HG02763 (cell line): ENCODE measurements around the gene NAIF1.
"Not testable (repeated sequence)": the region's sequence is repeated elsewhere in the genome, so short reads cannot be mapped to it uniquely, and the experiment has no call there.

Experiments used
- ATAC-seq: cut with Tn5 transposase; IDR thresholded peaks from one replicate; pipeline ENCODE4 v1.9.1; 2021; ENCODE audit warnings: mild to moderate bottlenecking, moderate library complexity; ENCODE audit not compliant: unreplicated experiment

The NAIF1 gene, protein sequence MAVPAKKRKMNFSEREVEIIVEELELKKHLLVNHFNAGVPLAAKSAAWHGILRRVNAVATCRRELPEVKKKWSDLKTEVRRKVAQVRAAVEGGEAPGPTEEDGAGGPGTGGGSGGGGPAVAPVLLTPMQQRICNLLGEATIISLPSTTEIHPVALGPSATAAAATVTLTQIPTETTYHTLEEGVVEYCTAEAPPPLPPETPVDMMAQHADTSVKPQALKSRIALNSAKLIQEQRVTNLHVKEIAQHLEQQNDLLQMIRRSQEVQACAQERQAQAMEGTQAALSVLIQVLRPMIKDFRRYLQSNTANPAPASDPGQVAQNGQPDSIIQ

DNA sequence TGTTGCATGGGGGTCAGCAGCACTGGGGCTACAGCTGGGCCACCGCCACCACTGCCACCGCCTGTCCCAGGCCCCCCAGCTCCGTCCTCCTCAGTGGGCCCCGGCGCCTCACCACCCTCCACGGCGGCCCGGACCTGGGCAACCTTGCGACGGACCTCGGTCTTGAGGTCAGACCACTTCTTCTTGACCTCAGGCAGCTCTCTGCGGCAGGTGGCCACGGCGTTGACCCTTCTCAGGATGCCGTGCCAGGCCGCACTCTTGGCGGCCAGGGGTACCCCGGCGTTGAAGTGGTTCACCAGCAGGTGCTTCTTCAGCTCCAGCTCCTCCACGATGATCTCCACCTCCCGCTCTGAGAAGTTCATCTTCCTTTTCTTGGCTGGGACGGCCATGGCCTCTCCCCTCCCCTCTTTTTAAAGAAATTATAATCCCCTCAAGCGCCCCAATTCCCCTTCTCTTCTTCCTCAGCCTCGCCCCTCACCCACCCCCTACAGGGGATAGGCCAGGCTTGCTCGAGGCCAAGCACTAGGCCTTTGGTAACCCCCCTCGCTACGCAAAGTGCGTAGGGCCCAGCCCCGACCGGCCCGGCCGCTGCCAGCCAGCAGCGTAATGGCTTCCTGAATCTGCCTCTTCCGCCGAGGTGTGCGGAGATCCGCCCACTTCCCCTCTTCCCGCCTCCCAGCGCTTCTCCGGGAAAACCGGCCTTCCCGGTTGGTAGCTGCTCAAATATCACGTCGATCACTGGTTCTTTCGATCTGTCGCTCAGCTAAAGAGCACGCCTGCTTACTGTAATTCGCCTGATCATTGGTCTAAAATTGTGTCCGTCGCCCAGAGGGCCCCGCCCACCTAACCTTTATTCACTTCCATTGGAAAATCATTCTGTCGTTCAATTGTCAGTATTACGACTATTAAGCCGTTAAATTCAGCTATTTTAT is at the start of gene NAIF1:
TSS of gene NAIF1 (minus strand) at position 608 of the 932 bp plus-strand sequence. CDS start at position 389, 219 bp downstream.
- peak; percentile 58 for ATAC-seq

DNA sequence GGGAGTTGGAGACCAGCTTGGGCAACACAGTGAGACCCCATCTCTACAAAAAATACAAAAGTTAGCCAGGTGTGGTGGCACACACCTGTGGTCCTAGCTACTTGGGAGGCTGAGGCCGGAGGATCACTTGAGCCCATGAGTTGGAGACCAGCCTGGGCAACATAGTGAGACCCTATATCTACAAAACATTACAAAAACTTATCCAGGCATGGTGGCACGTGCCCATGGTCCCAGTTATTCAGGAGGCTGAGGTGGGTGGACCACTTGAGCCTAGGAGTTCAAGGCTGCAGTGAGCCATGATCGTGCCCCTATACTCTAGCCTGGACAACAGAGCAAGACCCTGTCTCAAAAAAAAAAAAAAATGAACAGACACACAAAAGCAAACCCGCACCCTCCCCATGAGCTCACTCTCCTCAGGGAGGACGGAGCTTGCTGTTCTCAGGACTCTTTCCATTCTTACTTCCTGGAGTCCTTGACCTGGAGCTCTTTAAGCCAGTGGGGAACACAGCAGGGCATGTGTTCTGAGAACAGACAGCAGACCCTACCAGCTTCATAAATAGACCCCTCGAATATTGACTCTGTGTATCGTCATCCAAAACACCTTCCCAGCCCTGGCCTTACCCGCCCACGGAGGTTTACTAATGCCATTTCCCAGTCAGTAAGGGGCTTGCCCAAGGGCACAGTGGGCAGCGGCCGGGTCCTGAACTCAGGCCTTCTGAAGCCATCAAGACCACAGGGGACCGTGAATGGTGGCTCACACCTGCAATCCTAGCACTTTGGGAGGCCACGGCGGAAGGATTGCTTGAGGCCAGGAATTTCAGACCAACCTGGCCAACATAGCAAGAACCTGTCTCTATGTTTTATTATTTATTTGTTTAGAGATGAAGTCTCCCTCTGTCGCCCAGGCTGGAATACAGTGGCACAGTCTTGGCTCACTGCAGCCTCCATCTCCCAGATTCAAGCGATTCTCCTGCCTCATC is 49.3 kb upstream of the NAIF1 start:
- no peak for ATAC-seq

DNA sequence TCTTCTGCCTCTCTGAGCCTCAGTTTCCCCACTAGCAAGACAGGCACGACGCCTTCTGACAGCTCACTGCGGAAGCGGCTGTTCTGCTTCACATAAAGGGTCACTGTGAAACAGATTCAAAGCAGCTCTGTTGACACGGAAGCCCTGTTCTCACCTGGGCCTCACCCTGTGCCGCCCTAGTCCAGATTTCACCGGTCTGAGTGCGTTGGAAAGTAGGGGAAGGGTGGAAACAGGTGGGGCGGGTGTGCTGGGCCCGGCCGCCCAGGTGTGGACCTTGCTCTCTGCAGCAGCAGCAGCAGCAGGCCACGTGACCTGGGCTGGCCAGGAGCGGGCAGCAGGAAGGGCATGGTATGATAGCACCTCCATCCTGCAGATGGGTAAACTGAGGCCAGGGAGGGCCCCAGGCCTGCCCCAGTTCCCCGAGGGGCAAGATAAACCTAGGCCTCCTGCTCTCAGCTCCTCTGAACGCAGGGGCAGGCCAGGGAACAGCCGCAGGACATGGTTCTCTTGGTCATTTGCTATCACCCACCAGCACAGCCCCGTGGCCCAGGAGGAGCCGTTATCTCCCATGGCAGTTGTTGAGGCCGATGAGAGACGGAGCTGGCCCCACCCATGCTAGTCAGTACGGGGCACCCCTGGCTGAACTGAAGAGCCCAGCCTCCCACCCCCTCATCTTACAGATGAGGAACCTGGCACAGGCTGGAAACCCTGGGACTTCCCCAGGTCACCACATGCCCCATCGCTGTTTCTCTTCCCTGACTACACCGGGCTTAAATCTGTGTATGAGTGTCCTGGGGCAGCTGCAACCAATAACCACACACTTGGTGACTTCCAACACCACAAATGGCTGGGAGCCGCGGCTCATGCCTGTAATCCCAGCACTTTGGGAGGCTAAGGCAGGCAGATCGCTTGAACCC is 48.3 kb upstream of the NAIF1 start:
- no peak for ATAC-seq

DNA sequence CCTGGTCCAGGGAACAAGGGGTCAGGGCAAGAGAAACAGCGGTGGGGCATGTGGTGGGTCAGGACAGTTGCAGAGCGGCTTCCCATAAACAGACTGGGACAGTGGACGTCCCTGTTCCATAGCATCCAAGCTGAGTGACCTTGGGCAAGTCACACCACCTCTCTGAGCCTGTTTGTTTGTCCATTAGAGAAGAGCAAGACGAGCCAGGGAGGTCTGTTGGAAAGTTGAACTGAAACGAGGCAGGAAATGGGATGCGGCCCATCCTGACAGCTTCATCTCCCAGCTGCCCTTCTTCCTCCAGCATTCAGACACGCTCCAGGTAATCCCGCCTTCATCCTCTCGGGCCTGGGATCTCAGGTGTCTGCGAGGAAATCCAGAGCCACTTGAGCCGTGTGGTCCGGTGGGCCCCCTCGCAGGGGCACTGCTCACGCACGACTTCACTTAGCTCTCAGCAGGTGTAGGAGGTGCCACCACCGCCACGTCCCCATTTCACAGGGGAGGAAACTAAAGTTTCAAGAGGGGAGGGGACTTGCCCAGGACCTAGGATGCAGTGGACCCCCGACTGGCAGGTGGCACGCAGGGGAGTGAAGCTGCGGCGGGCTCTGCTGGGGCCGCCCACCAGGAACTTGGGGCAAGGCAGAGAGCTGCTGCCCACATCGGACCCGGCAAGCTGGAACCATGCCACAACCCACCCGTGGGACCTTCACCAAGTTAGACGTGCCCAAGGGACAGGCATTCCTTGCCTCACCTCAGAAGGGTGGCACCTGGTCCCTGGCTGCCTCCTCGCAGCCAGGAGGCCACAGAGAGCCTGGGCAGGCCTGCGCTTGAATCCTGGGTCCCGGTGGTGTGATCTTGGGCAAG is 47.4 kb upstream of the NAIF1 start:
- no peak for ATAC-seq

DNA sequence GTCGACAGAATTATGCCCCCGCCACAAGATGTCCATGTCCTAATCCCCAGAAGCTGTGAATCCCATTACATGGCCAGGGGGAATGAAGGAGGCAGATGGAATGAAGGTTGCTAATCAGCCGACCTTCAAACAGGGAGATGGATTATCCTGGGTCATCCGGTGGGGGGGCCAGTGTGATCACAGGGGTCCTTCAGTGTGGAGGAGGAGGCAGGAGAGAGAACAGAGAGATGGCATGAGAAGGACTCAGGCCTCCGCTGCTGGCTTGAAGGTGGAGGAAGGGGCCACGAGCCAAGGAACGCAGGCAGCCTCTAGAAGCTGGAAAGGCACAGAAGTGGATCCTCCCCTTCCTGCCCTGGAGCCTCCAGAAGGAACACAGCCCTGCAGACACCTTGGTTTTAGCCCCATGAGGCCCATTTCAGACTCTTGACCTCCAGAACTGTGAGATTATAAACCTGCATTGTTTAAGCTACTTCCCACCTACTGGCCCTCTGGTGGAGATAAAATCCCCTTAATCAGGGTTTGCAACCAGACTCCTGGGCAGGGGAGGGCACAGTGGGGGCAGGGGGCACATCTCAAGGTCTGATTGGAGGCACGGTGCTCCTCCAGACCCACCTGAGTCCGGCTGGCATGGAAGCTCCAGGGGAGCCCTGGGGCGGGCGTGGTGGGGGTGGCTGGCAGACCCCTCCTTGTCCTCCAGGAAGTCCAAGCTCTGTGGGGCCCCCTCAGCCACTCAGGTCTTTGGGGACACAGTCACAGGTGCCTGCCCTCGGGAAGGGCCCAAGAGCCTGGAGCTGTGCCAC is 46.6 kb upstream of the NAIF1 start:
- ATAC-seq = no peak

DNA sequence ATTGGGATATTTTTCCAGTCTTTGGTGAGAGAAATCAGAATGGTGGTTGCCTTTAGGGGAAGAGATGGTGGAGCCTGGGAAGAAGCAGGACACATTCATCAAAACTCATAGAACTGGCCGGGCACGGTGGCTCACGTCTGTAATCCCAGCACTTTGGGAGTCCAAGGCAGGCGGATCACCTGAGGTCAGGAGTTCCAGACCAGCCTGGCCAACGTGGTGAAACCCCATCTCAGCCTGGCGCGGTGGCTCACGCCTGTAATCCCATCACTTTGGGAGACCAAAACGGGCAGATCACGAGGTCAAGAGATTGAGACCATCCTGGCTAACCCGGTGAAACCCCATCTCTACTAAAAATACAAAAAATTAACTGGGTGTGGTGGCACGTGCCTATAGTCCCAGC is 44.6 kb upstream of the NAIF1 start:
- ATAC-seq = not testable (repeated sequence)

DNA sequence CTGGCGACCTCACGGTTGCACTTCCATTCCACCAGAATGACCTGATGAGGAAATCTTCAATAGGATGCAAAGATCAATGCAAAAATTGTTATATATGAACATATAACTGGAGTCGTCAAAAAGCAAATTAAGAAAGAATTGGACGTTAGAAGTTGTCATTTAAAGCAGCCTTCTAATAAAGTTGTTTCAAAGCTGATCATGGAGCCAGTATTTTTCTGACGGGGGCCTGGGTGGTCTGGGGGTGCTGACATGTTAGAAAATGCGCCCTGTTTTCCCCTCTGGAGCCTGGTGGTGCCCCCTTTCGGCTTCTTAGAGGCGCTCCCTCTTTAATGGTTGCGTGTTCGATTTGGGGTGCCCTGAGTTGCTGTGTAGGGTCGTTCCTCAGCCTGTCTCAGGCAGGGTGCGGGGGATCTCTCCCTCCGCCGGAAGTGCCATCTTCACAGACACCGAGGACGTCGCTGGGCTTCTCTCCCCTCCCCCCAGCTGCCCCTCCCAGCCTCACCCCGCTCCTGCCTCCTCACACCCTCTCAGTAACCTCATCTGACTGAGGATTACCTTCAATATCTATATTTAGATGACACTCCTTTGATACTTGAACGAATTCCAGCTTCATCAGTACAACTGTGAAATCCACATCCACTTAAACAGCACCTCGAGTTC is 42.1 kb upstream of the NAIF1 start:
- no peak for ATAC-seq

DNA sequence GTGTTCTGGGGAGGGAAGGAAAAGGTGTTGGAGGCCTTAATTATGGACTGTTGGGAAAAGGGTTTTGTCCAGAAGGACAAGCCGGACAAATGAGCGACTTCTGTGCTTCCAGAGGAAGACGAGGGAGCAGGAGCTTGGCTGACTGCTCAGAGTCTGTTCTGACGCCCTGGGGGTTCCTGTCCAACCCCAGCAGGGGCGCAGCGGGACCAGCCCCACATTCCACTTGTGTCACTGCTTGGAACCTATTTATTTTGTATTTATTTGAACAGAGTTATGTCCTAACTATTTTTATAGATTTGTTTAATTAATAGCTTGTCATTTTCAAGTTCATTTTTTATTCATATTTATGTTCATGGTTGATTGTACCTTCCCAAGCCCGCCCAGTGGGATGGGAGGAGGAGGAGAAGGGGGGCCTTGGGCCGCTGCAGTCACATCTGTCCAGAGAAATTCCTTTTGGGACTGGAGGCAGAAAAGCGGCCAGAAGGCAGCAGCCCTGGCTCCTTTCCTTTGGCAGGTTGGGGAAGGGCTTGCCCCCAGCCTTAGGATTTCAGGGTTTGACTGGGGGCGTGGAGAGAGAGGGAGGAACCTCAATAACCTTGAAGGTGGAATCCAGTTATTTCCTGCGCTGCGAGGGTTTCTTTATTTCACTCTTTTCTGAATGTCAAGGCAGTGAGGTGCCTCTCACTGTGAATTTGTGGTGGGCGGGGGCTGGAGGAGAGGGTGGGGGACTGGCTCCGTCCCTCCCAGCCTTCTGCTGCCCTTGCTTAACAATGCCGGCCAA is 41.3 kb upstream of the NAIF1 start:
- ATAC-seq = no peak

DNA sequence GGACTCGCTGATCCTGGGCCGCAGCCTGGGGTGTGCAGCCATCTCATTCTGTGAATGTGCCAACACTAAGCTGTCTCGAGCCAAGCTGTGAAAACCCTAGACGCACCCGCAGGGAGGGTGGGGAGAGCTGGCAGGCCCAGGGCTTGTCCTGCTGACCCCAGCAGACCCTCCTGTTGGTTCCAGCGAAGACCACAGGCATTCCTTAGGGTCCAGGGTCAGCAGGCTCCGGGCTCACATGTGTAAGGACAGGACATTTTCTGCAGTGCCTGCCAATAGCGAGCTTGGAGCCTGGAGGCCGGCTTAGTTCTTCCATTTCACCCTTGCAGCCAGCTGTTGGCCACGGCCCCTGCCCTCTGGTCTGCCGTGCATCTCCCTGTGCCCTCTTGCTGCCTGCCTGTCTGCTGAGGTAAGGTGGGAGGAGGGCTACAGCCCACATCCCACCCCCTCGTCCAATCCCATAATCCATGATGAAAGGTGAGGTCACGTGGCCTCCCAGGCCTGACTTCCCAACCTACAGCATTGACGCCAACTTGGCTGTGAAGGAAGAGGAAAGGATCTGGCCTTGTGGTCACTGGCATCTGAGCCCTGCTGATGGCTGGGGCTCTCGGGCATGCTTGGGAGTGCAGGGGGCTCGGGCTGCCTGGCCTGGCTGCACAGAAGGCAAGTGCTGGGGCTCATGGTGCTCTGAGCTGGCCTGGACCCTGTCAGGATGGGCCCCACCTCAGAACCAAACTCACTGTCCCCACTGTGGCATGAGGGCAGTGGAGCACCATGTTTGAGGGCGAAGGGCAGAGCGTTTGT is 40.5 kb upstream of the NAIF1 start:
- no peak for ATAC-seq

DNA sequence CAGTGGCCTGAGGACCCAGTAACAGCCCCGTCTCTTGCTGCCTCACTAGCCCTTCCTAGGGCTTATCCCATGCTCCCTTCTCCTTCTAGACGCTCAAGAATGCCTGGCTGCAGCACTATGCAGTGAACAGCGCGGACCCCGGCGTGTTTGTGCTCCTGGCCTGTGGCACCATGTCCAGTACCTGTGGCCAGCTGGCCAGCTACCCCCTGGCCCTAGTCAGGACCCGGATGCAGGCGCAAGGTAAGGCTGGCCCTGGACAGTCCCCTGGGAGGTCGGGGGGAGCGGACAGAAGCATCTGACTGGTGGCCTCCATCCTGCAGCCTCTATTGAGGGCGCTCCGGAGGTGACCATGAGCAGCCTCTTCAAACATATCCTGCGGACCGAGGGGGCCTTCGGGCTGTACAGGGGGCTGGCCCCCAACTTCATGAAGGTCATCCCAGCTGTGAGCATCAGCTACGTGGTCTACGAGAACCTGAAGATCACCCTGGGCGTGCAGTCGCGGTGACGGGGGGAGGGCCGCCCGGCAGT is 39.9 kb upstream of the NAIF1 start:
- ATAC-seq = no peak

DNA sequence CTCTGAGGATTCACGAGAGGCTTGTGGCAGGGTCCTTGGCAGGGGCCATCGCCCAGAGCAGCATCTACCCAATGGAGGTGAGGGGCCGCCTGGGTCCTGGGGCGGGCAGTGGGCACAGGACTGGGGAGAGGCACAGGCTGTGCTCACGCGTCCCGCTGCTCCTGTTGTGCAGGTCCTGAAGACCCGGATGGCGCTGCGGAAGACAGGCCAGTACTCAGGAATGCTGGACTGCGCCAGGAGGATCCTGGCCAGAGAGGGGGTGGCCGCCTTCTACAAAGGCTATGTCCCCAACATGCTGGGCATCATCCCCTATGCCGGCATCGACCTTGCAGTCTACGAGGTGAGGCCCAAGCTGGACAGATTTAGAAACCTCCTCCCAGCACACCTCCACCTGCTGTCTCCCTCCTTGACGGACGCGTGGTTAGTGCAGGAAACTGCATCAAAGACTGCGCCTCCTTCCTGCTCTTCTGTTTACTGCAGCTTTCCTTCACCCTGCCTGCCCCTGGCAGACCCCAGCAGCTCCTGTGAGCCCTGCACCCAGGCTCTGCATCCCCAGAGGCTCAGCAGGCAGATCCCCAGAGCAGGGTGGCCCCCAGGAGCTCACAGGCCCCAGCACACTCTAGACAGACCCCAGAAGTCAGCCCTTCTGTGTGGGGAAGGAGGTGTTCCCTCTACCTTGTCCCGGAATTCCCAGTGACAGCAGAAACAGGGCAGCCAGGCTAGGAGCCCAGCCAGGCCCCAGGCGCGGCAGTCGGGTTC is 39.2 kb upstream of the NAIF1 start:
- ATAC-seq = no peak

DNA sequence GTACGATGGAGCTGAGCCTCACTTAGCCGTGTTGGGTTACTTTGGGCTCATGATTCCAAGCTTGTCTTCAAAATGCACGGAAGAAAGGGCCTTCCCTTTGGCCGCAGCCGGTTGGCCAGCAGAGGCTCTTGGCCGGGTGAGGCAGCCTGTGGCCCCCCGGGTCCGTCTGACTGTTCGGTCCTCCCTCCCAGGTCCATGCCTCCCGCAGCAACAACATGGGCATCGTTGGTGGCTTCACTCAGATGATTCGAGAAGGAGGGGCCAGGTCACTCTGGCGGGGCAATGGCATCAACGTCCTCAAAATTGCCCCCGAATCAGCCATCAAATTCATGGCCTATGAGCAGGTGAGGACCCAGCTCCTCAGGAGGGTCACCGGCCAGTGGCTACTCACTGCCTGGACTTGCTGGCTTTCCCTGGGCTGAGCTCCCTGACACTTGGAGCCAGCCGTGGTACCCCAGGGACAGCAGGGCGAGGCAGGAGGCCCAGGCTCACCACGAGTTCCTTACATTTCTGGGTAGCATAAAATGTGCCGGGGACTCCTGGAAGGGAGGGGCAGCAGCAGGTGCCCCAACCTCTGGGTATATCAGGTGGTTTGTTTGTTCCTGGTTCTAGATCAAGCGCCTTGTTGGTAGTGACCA is 38.5 kb upstream of the NAIF1 start:
- no peak for ATAC-seq

DNA sequence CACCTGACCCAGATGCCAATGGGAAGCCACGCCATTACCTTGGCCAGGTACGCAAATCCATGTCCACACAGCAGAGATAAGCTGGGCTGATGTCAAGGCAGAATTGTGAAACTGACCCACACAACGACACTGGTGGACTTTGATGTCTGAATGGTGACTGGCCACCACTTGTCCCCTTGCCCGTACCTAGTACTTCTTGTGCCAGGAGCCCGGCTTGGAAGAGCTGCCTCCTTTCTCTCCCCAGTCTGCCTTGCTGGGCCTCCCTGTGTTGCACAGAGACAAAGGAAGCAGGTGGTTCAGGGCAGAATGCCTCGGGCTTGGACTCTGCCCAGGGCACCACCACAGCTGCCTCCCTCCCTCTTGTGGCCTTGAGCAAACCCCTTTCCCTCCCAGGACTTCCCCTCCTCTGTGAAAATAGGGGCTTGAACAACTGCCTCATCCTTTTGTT is 37.1 kb upstream of the NAIF1 start:
- no peak for ATAC-seq

DNA sequence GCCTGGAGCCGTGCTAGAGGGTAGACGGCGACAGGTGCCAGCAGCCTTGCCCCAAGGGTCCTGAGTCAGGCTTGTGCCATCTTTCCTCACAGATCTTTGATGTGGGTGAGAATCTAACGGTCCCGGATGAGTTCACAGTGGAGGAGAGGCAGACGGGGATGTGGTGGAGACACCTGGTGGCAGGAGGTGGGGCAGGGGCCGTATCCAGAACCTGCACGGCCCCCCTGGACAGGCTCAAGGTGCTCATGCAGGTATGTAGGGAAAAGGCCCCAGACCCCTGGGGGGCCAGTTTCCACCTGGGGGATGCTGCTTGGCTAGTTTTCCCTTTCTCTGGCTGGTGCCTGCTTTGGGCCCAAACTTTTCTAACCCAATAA is 36.5 kb upstream of the NAIF1 start:
- no peak for ATAC-seq
